Tibial nerve (tissue), 4 donors: ENCODE data around the gene SOX9. TPM values are rescaled to one million over a fixed set of nuclear protein-coding genes. Genes with fewer than 3 reads are reported as not detected.

Experiments used
- DNase-seq, 2 donors: peaks; one replicate each; pipeline ENCODE4 v3.0.0-alpha.2; 2019; ENCODE audit warnings: low spot score in 2 of 2
- H3K27ac ChIP-seq, 4 donors: fragments of 200-600 bp; sonication (generic) in 3 of 4; one replicate each; pipeline ENCODE4 v1.5.1; 2017 to 2019; ENCODE audit warnings: mild to moderate bottlenecking in 1 of 4
- H3K27me3 ChIP-seq, 2 donors: fragments of 200-600 bp; sonication (generic) in 1 of 2; one replicate each; pipeline versions ENCODE4 v1.5.1 to v1.6.0; 2017 to 2019
- H3K36me3 ChIP-seq, 3 donors: fragments of 200-600 bp; sonication (generic); one replicate each; pipeline ENCODE4 v1.5.1; 2018 to 2019
- H3K4me1 ChIP-seq, 4 donors: fragments of 200-600 bp; sonication (generic) in 3 of 4; one replicate each; pipeline ENCODE4 v1.5.1; 2017 to 2019
- H3K4me3 ChIP-seq, 4 donors: fragments of 200-600 bp; sonication (generic) in 3 of 4; one replicate each; pipeline ENCODE4 v1.5.1; 2017 to 2019; ENCODE audit warnings: mild to moderate bottlenecking in 1 of 4, moderate library complexity in 1 of 4
- H3K9me3 ChIP-seq, 4 donors: fragments of 200-600 bp; sonication (generic) in 3 of 4; one replicate each; pipeline ENCODE4 v1.5.1; 2017 to 2019
- CTCF ChIP-seq, 5 experiments: fragments of 200-600 bp in 3 of 5; fragments of 450-650 bp in 2 of 5; sonication (generic) in 3 of 5; IDR thresholded peaks; one replicate each; pipeline ENCODE4 v1.5.1; 2016 to 2019; ENCODE audit warnings: antibody characterized with exemption in 5 of 5, mild to moderate bottlenecking in 3 of 5, moderate library complexity in 2 of 5
- EP300 ChIP-seq, 2 donors: sonication (generic); formaldehyde crosslinking; IDR thresholded peaks; one replicate each; pipeline ENCODE4 v1.6.1; 2017; ENCODE audit warnings: antibody characterized with exemption in 2 of 2, mild to moderate bottlenecking in 1 of 2
- POLR2A ChIP-seq, 2 donors: fragments of 450-650 bp; IDR thresholded peaks; one replicate each; pipeline ENCODE4 v1.6.1; 2017; ENCODE audit warnings: antibody characterized with exemption in 2 of 2, mild to moderate bottlenecking in 2 of 2, moderate library complexity in 2 of 2
- WGBS, 2 donors: methylation state at CpG; one replicate each; pipeline ENCODE4 v1.1.5; 2018; 5-methylcytosine and 5-hydroxymethylcytosine counted together
- total RNA-seq, 4 donors: library from RNA; depleted of rRNA; stranded (reverse); fragments of >200 nt; gene quantifications; one replicate each; pipeline ENCODE4 v1.1.0, GENCODE V29; 2016

Gene SOX9
- total RNA-seq, 4 donors from 2014 or later: 6.6 to 22.9 (median 18.2) TPM

DNA sequence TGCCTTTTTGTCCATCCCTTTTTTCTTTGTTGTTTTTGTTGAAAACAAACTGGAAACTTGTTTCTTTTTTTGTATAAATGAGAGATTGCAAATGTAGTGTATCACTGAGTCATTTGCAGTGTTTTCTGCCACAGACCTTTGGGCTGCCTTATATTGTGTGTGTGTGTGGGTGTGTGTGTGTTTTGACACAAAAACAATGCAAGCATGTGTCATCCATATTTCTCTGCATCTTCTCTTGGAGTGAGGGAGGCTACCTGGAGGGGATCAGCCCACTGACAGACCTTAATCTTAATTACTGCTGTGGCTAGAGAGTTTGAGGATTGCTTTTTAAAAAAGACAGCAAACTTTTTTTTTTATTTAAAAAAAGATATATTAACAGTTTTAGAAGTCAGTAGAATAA is 4.9 kb downstream of the SOX9 start:
- no peak overlapping the region for H3K27ac ChIP-seq
- H3K36me3 ChIP-seq: no peaks in the 10 kb centered on the region
- no peak for DNase-seq
- no peak overlapping the region for H3K4me3 ChIP-seq
- H3K9me3 ChIP-seq: no peaks in the 10 kb centered on the region
- peaks cover 0 to 35% (median 12%) of the 10 kb centered on the region in 4 donors for H3K4me1 ChIP-seq
- peaks cover 0 to 48% of the 10 kb centered on the region in 2 donors for H3K27me3 ChIP-seq
- no peak for TF ChIP-seq CTCF (IDR thresholded peaks at IDR 0.05)
- no peak for TF ChIP-seq EP300 (IDR thresholded peaks at IDR 0.05)
- TF ChIP-seq POLR2A (IDR thresholded peaks at IDR 0.05): no peak

DNA sequence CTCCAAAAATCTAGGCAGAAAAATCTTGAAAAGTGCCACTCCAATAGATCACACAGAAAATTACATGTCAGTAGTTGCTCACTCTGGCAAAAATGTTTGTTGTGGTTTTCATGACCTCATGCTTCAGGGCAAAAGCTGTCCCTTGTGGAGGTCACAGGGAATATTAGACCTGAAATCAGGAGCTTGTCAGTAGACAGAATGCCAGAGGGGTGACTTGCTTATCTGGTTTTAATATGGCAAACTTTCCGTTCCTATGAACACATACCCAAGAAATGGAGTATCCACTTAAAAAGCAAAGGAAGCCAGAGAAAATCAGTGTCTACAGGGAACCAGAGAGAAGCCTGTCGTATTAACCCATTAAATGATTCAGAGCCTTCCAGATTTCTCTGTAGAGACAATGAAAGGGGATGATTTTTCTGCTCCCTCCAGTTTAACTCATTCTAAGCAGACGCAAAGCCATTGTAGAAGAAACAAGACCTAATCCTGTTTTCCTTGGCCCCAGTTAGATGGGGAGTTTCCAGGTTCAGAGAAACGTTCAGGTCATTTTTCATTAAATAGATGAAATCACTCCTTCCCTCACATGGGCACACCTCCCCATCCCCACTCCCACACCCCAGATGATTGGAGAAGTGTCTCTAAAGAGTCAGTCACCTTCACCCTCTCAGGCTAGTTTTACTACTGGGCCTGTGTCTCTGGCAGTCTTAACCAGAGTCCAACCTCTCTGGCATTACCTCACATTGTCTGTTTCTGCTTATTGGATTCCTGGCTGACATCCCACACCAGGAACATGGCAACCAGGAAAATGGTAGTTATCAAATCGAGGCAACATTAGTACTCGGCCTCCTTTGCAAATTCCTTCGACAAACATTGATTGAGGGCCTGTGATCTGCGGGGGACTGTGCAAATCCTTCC is 6.0 kb downstream of the SOX9 start:
- H3K4me1 ChIP-seq: peaks cover 0 to 24% (median 7%) of the 10 kb centered on the region in 4 donors
- no peak for TF ChIP-seq POLR2A (IDR thresholded peaks at IDR 0.05)
- no peak for TF ChIP-seq EP300 (IDR thresholded peaks at IDR 0.05)
- no peak for TF ChIP-seq CTCF (IDR thresholded peaks at IDR 0.05)
- no peaks in the 10 kb centered on the region for H3K36me3 ChIP-seq
- H3K4me3 ChIP-seq: no peak overlapping the region
- H3K27ac ChIP-seq: peak overlapping the region in 2 of 4 donors; percentile 3 to 9
- WGBS, 2 donors: 56 to 73% methylated on average over 8 of the region's 8 CpGs
- H3K27me3 ChIP-seq: peaks cover 0 to 37% of the 10 kb centered on the region in 2 donors
- H3K9me3 ChIP-seq: no peaks in the 10 kb centered on the region
- no peak for DNase-seq

GRCh38 chr17:72128039-72128438 is 7.2 kb downstream of the SOX9 start:
- H3K4me3 ChIP-seq: no peak overlapping the region
- H3K4me1 ChIP-seq: peaks cover 0 to 12% (median 2%) of the 10 kb centered on the region in 4 donors
- TF ChIP-seq EP300 (IDR thresholded peaks at IDR 0.05) (no peak), POLR2A (IDR thresholded peaks at IDR 0.05) (no peak), CTCF (IDR thresholded peaks at IDR 0.05) (no peak)
- no peaks in the 10 kb centered on the region for H3K9me3 ChIP-seq
- no peaks in the 10 kb centered on the region for H3K36me3 ChIP-seq
- DNase-seq: no peak
- 72% methylated on average over 3 of the region's 3 CpGs for WGBS, 2 donors
- H3K27me3 ChIP-seq: peaks cover 0 to 25% of the 10 kb centered on the region in 2 donors
- H3K27ac ChIP-seq: no peak overlapping the region

DNA sequence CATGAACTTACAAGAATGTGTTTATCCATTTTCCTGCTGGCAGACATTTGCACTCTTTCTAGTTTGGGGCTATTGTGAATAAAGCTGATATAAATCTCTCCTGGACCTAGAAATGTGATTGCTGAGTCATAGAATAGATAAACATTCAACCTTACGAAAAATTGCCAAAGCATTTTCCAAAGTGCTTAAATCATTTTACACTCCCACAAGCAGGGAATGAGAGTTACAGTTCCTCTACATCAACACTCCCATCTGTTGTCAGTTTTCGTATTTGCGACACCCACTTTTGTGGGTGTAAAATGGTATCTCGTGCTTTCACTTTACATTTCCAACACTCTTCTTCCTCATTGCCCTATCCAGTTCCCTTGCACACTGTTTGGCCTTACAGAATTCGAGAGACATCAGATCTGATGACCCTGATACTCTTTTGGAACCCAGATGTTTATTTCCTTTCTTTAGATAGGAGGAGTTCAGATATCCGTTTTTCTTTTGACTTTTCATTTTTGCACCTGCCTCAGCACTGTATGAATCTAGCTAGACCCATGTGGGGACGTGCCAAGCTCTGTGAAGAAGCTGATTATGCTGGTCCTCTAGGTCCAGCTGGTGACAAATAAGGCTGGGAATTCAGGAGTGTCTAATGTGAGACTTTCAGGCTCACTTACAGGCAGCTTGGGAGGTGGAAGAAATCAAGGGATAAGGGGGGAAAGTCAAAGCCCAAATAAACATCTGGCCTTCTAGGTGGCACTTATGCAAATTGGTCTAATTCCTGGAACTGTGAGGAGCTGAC is 14.0 kb downstream of the SOX9 start:
- H3K27ac ChIP-seq: no peak overlapping the region
- H3K27me3 ChIP-seq: no peaks in the 10 kb centered on the region
- peaks cover 0 to 13% (median 0%) of the 10 kb centered on the region in 4 donors for H3K4me1 ChIP-seq
- H3K9me3 ChIP-seq: no peaks in the 10 kb centered on the region
- no peak for TF ChIP-seq EP300 (IDR thresholded peaks at IDR 0.05)
- no peak for TF ChIP-seq CTCF (IDR thresholded peaks at IDR 0.05)
- no peak overlapping the region for H3K4me3 ChIP-seq
- 60 to 67% methylated on average over 7 of the region's 7 CpGs for WGBS, 2 donors
- DNase-seq: no peak
- H3K36me3 ChIP-seq: no peaks in the 10 kb centered on the region
